Caki2 (cell line): ENCODE data around the gene C1QL3. TPM values are rescaled to one million over a fixed set of nuclear protein-coding genes. Genes with fewer than 3 reads are reported as not detected.
A peak's percentile ranks its signal among the peaks of the same experiment; 100 is the strongest.

ENCODE experiments used
- DNase-seq: peaks from one replicate; pipeline ENCODE4 v3.0.0-alpha.2; 2015; ENCODE audit warnings: low read depth
- in situ Hi-C: cut with HindIII; loops from 2 replicates; pipeline ENCODE4 v1.10.0; 2016; ENCODE audit warnings: low sequenced_read_pairs, low pct_unique_long_range_greater_than_20kb, mixed read lengths
- total RNA-seq: library from RNA; depleted of rRNA; stranded (reverse); fragments of >200 nt; shearing (Covaris generic); gene quantifications from 2 replicates; pipeline ENCODE4 v1.2.3, GENCODE V29; 2014; ENCODE audit warnings: low replicate concordance; rRNA removed

C1QL3 gene
- total RNA-seq, 1 experiment from 2014 or later = not detected

GRCh38 chr10:16510843-16511242 lies 10.8 kb downstream of the C1QL3 start:
- DNase-seq = no peak
- in situ Hi-C loops = no loop called here

- DNase-seq = no peak
- in situ Hi-C loops = no loop called here
These were observed 11.7 kb downstream of the C1QL3 start for GRCh38 chr10:16509996-16510395.

- in situ Hi-C loops = no loop called here
- DNase-seq = no peak
These were observed 16.5 kb downstream of the C1QL3 start for GRCh38 chr10:16505161-16505560.

GRCh38 chr10:16497911-16498310 lies 23.8 kb downstream of the C1QL3 start:
- in situ Hi-C loops = no loop called here
- DNase-seq = no peak

- in situ Hi-C loops = no loop called here
- no peak for DNase-seq
These were observed 27.7 kb downstream of the C1QL3 start for GRCh38 chr10:16493884-16494536.

GRCh38 chr10:16491933-16492332 lies 29.7 kb downstream of the C1QL3 start:
- no peak for DNase-seq
- in situ Hi-C loops = no loop called here

- in situ Hi-C loops = no loop called here
- DNase-seq = no peak
These were observed 31.2 kb downstream of the C1QL3 start for GRCh38 chr10:16490511-16490910.

GRCh38 chr10:16483241-16483917 lies 38.3 kb downstream of the C1QL3 start:
- DNase-seq = no peak
- in situ Hi-C loops = no loop called here

- peak; percentile 74 for DNase-seq
- in situ Hi-C loops = no loop called here
These were observed 40.5 kb downstream of the C1QL3 start for GRCh38 chr10:16481052-16481728.

- DNase-seq = no peak
- in situ Hi-C loops = no loop called here
These were observed 42.9 kb downstream of the C1QL3 start for GRCh38 chr10:16478801-16479200.

GRCh38 chr10:16477757-16478156 lies 43.9 kb downstream of the C1QL3 start:
- DNase-seq = no peak
- in situ Hi-C loops = no loop called here

- no peak for DNase-seq
- in situ Hi-C loops = no loop called here
These were observed 48.9 kb downstream of the C1QL3 start for GRCh38 chr10:16472828-16473227.

- in situ Hi-C loops = no loop called here
- DNase-seq = no peak
These were observed 50.9 kb downstream of the C1QL3 start for GRCh38 chr10:16470747-16471146.

GRCh38 chr10:16466001-16466400 lies 55.7 kb downstream of the C1QL3 start:
- in situ Hi-C loops = no loop called here
- DNase-seq = no peak

Other genes with a start within 250 kb of the C1QL3 start
- 20.6 and 33.3 TPM in 2 replicates for gene PTER, start 84.9 kb downstream of the C1QL3 start, total RNA-seq